Measurements from ENCODE around the gene GGN.
"Not testable (repeated sequence)": the region's sequence is repeated elsewhere in the genome, so short reads cannot be mapped to it uniquely, and the experiment has no call there.

GGN gene

GRCh38 chr19:38369584-38369983 lies 18.2 kb downstream of the GGN start:
- no peak overlapping the region for H3K9ac ChIP-seq (ENCODE audit: low read length)
- peaks cover 3% of the 10 kb centered on the region for H3K27me3 ChIP-seq (ENCODE audit: control insufficient read depth, insufficient read depth, low read length)
- no peak overlapping the region for H3K4me3 ChIP-seq (ENCODE audit: low read length)
- no peaks in the 10 kb centered on the region for H3K9me3 ChIP-seq (ENCODE audit: control insufficient read depth, low read length)
- no peaks in the 10 kb centered on the region for H3K4me1 ChIP-seq (ENCODE audit: control insufficient read depth, insufficient read depth, low read length)
- H3K36me3 ChIP-seq (ENCODE audit: control insufficient read depth, insufficient read depth, low read length): no peaks in the 10 kb centered on the region

- peaks cover 3% of the 10 kb centered on the region for H3K27me3 ChIP-seq (ENCODE audit: control insufficient read depth, insufficient read depth, low read length)
- peaks cover 11% of the 10 kb centered on the region for H3K4me1 ChIP-seq (ENCODE audit: control insufficient read depth, insufficient read depth, low read length)
- no peak overlapping the region for H3K4me3 ChIP-seq (ENCODE audit: low read length)
- no peaks in the 10 kb centered on the region for H3K9me3 ChIP-seq (ENCODE audit: control insufficient read depth, low read length)
- H3K36me3 ChIP-seq (ENCODE audit: control insufficient read depth, insufficient read depth, low read length): no peaks in the 10 kb centered on the region
- no peak overlapping the region for H3K9ac ChIP-seq (ENCODE audit: low read length)
Measured at GRCh38 chr19:38367041-38367440, 20.8 kb downstream of the GGN start.

GRCh38 chr19:38362946-38363688 lies 24.7 kb downstream of the GGN start:
- Histone ChIP-seq H3K4me1 (ENCODE audit: control insufficient read depth, insufficient read depth, low read length) (peaks cover 11% of the 10 kb centered on the region), H3K27me3 (ENCODE audit: control insufficient read depth, insufficient read depth, low read length) (peaks cover 32% of the 10 kb centered on the region)
- H3K36me3 ChIP-seq (ENCODE audit: control insufficient read depth, insufficient read depth, low read length); H3K9me3 ChIP-seq (ENCODE audit: control insufficient read depth, low read length); H3K4me3 ChIP-seq (ENCODE audit: low read length); H3K9ac ChIP-seq (ENCODE audit: low read length): not testable (repeated sequence)

GRCh38 chr19:38362076-38362945 lies 25.5 kb downstream of the GGN start:
- peaks cover 33% of the 10 kb centered on the region for H3K27me3 ChIP-seq (ENCODE audit: control insufficient read depth, insufficient read depth, low read length)
- peak overlapping the region; percentile 36 for H3K4me3 ChIP-seq (ENCODE audit: low read length)
- H3K9ac ChIP-seq (ENCODE audit: low read length): peak overlapping the region; percentile 8
- peaks cover 11% of the 10 kb centered on the region for H3K4me1 ChIP-seq (ENCODE audit: control insufficient read depth, insufficient read depth, low read length)
- no peaks in the 10 kb centered on the region for H3K9me3 ChIP-seq (ENCODE audit: control insufficient read depth, low read length)
- H3K36me3 ChIP-seq (ENCODE audit: control insufficient read depth, insufficient read depth, low read length): no peaks in the 10 kb centered on the region

- Histone ChIP-seq H3K4me1 (ENCODE audit: control insufficient read depth, insufficient read depth, low read length) (peaks cover 11% of the 10 kb centered on the region), H3K9ac (ENCODE audit: low read length) (no peak overlapping the region), H3K9me3 (ENCODE audit: control insufficient read depth, low read length) (no peaks in the 10 kb centered on the region), H3K36me3 (ENCODE audit: control insufficient read depth, insufficient read depth, low read length) (no peaks in the 10 kb centered on the region), H3K27me3 (ENCODE audit: control insufficient read depth, insufficient read depth, low read length) (peaks cover 33% of the 10 kb centered on the region), H3K4me3 (ENCODE audit: low read length) (peak overlapping the region; percentile 36)
Measured at GRCh38 chr19:38361633-38362075, 26.2 kb downstream of the GGN start.

GRCh38 chr19:38360839-38361631 lies 26.8 kb downstream of the GGN start:
- Histone ChIP-seq H3K4me3 (ENCODE audit: low read length) (no peak overlapping the region), H3K9me3 (ENCODE audit: control insufficient read depth, low read length) (no peaks in the 10 kb centered on the region), H3K9ac (ENCODE audit: low read length) (no peak overlapping the region), H3K27me3 (ENCODE audit: control insufficient read depth, insufficient read depth, low read length) (peaks cover 38% of the 10 kb centered on the region), H3K36me3 (ENCODE audit: control insufficient read depth, insufficient read depth, low read length) (no peaks in the 10 kb centered on the region), H3K4me1 (ENCODE audit: control insufficient read depth, insufficient read depth, low read length) (peaks cover 11% of the 10 kb centered on the region)

GRCh38 chr19:38360351-38360750 lies 27.5 kb downstream of the GGN start:
- H3K9me3 ChIP-seq (ENCODE audit: control insufficient read depth, low read length): no peaks in the 10 kb centered on the region
- H3K36me3 ChIP-seq (ENCODE audit: control insufficient read depth, insufficient read depth, low read length): no peaks in the 10 kb centered on the region
- H3K4me1 ChIP-seq (ENCODE audit: control insufficient read depth, insufficient read depth, low read length): peaks cover 11% of the 10 kb centered on the region
- H3K9ac ChIP-seq (ENCODE audit: low read length): no peak overlapping the region
- H3K4me3 ChIP-seq (ENCODE audit: low read length): no peak overlapping the region
- peaks cover 38% of the 10 kb centered on the region for H3K27me3 ChIP-seq (ENCODE audit: control insufficient read depth, insufficient read depth, low read length)

GRCh38 chr19:38359242-38360021 lies 28.4 kb downstream of the GGN start:
- Histone ChIP-seq H3K4me1 (ENCODE audit: control insufficient read depth, insufficient read depth, low read length) (peaks cover 11% of the 10 kb centered on the region), H3K9ac (ENCODE audit: low read length) (no peak overlapping the region), H3K36me3 (ENCODE audit: control insufficient read depth, insufficient read depth, low read length) (no peaks in the 10 kb centered on the region), H3K4me3 (ENCODE audit: low read length) (no peak overlapping the region), H3K27me3 (ENCODE audit: control insufficient read depth, insufficient read depth, low read length) (peaks cover 35% of the 10 kb centered on the region), H3K9me3 (ENCODE audit: control insufficient read depth, low read length) (no peaks in the 10 kb centered on the region)

GRCh38 chr19:38358071-38358470 lies 29.8 kb downstream of the GGN start:
- Histone ChIP-seq H3K4me1 (ENCODE audit: control insufficient read depth, insufficient read depth, low read length) (peaks cover 10% of the 10 kb centered on the region), H3K9me3 (ENCODE audit: control insufficient read depth, low read length) (no peaks in the 10 kb centered on the region), H3K9ac (ENCODE audit: low read length) (no peak overlapping the region), H3K27me3 (ENCODE audit: control insufficient read depth, insufficient read depth, low read length) (peaks cover 35% of the 10 kb centered on the region), H3K4me3 (ENCODE audit: low read length) (no peak overlapping the region), H3K36me3 (ENCODE audit: control insufficient read depth, insufficient read depth, low read length) (no peaks in the 10 kb centered on the region)

- Histone ChIP-seq H3K36me3 (ENCODE audit: control insufficient read depth, insufficient read depth, low read length) (no peaks in the 10 kb centered on the region), H3K27me3 (ENCODE audit: control insufficient read depth, insufficient read depth, low read length) (peaks cover 31% of the 10 kb centered on the region), H3K4me3 (ENCODE audit: low read length) (no peak overlapping the region), H3K9ac (ENCODE audit: low read length) (no peak overlapping the region), H3K9me3 (ENCODE audit: control insufficient read depth, low read length) (no peaks in the 10 kb centered on the region), H3K4me1 (ENCODE audit: control insufficient read depth, insufficient read depth, low read length) (no peaks in the 10 kb centered on the region)
Measured at GRCh38 chr19:38355728-38356725, 31.8 kb downstream of the GGN start.

Data from mucosa of stomach (tissue), 1 donor.